ENCODE measurements around the gene CDK8.

- no peak for TF ChIP-seq CTCF (IDR thresholded peaks at IDR 0.05; ENCODE audit: poor library complexity)
- no peak for TF ChIP-seq EZH2 (IDR thresholded peaks at IDR 0.05; ENCODE audit: borderline replicate concordance)
- no peak for TF ChIP-seq EZH2phosphoT487 (IDR thresholded peaks at IDR 0.05; ENCODE audit: low read depth, severe bottlenecking, unreplicated experiment)
These were observed 32.0 kb upstream of the CDK8 start, which contains the start of gene RNF6 for GRCh38 chr13:26221721-26222519.
